HCT116 (cell line): ENCODE results near the gene SNRNP200. TPM values are rescaled to one million over a fixed set of nuclear protein-coding genes. Genes with fewer than 3 reads are reported as not detected.

ENCODE experiments used
- ATAC-seq: fragments of 200-7000 bp; cut with Tn5 transposase; 2 replicates; pipeline ENCODE4 v1.9.1; 2020; ENCODE audit warnings: mild to moderate bottlenecking, moderate library complexity
- BruUV-seq: library from RNA; stranded (reverse); fragments of 400-500 nt; replicated peaks from 2 replicates; lab custom pipeline; 2021; lab: Mats Ljungman, UMichigan
- CTCF ChIA-PET: fragments of 300-600 bp; sonication (Branson Sonifier 250); formaldehyde crosslinking; loops from one replicate; lab custom pipeline; 2021; ENCODE audit warnings: antibody characterized with exemption; lab: Charles Lee
- POLR2A ChIA-PET: fragments of 300-600, 350-600 bp; sonication (Branson Sonifier 250); formaldehyde crosslinking; loops from one replicate; lab custom pipeline; 2021; ENCODE audit warnings: antibody characterized with exemption; lab: Charles Lee
- RAD21 ChIA-PET, 2 experiments: fragments of 300-600 bp; sonication (Branson Sonifier 250); formaldehyde crosslinking; loops; one replicate each; lab custom pipeline; 2023; ENCODE audit warnings: low total read pairs in 2 of 2; ENCODE audit not compliant: uncharacterized antibody in 2 of 2, unreplicated experiment in 2 of 2, low non-redundant PET in 1 of 2; lab: Charles Lee
- DNase-seq: peaks from one replicate; pipeline ENCODE4 v3.0.0-alpha.2; 2010; ENCODE audit warnings: low read depth, low spot score
- H2AFZ ChIP-seq: fragments of 200-600 bp; shearing (Covaris generic), sonication (generic); 2 replicates; pipeline ENCODE4 v1.6.1; 2017; ENCODE audit warnings: low read depth, mixed run types, mixed read lengths, antibody characterized with exemption, low read length; ENCODE audit not compliant: poor library complexity, severe bottlenecking
- H3K27ac ChIP-seq: 2 replicates; pipeline ENCODE4 v1.5.1; 2012; ENCODE audit warnings: low read depth, low read length
- H3K27me3 ChIP-seq: fragments of 200-600 bp; sonication (generic); 2 replicates; pipeline ENCODE4 v1.6.1; 2016; ENCODE audit warnings: mixed run types, low read length, mixed read lengths; ENCODE audit not compliant: insufficient read depth
- H3K36me3 ChIP-seq, 2 experiments: fragments of 200-500 bp in 1 of 2; fragments of 200-600 bp in 1 of 2; sonication (Bioruptor generic) in 1 of 2; sonication (generic) in 1 of 2; 2 replicates each; pipeline versions ENCODE4 v1.5.1 to v1.6.1; 2014 to 2016; ENCODE audit warnings: low read length in 2 of 2, inconsistent platforms in 1 of 2, mixed read lengths in 1 of 2, mixed run types in 1 of 2; ENCODE audit not compliant: insufficient read depth in 2 of 2, control insufficient read depth in 1 of 2
- H3K4me1 ChIP-seq, 2 experiments: fragments of 200-600 bp in 1 of 2; sonication (generic) in 1 of 2; 2 replicates each; pipeline versions ENCODE4 v1.5.1 to v1.6.1; 2012 to 2017; ENCODE audit warnings: low read length in 2 of 2, inconsistent platforms in 1 of 2, mild to moderate bottlenecking in 1 of 2, mixed read lengths in 1 of 2, mixed run types in 1 of 2, moderate library complexity in 1 of 2; ENCODE audit not compliant: insufficient read depth in 2 of 2, control insufficient read depth in 1 of 2
- H3K4me2 ChIP-seq: fragments of 200-600 bp; sonication (generic); 2 replicates; pipeline ENCODE4 v1.6.1; 2017; ENCODE audit warnings: mixed run types, low read length, mixed read lengths
- H3K4me3 ChIP-seq, 2 experiments: fragments of 200-600 bp in 1 of 2; sonication (generic) in 1 of 2; replicated peaks in 1 of 2; 2 replicates each; pipeline ENCODE4 v1.5.1; 2011 to 2016; ENCODE audit warnings: low read length in 2 of 2, control low read depth in 1 of 2, low read depth in 1 of 2, mild to moderate bottlenecking in 1 of 2, mixed read lengths in 1 of 2, mixed run types in 1 of 2
- H3K79me2 ChIP-seq: fragments of 200-600 bp; sonication (generic); 2 replicates; pipeline ENCODE4 v1.6.1; 2017; ENCODE audit warnings: mild to moderate bottlenecking, mixed run types, low read length, moderate library complexity, mixed read lengths; ENCODE audit not compliant: insufficient read depth
- H3K9ac ChIP-seq: fragments of 200-600 bp; sonication (generic); 2 replicates; pipeline ENCODE4 v1.6.1; 2016; ENCODE audit warnings: low read length, mixed read lengths
- H3K9me2 ChIP-seq: fragments of 200-600 bp; sonication (generic), shearing (Covaris generic); 2 replicates; pipeline ENCODE4 v1.6.1; 2017; ENCODE audit warnings: mixed run types, mild to moderate bottlenecking, moderate library complexity; ENCODE audit not compliant: insufficient read depth
- H3K9me3 ChIP-seq, 2 experiments: fragments of 200-500 bp in 1 of 2; fragments of 200-600 bp in 1 of 2; sonication (Bioruptor generic) in 1 of 2; sonication (generic) in 1 of 2; 2 replicates each; pipeline ENCODE4 v1.6.1; 2014 to 2017; ENCODE audit warnings: low read length in 2 of 2, mixed read lengths in 2 of 2, inconsistent platforms in 1 of 2, low read depth in 1 of 2, mild to moderate bottlenecking in 1 of 2, mixed run types in 1 of 2, moderate library complexity in 1 of 2; ENCODE audit not compliant: control insufficient read depth in 1 of 2, insufficient read depth in 1 of 2
- H4K20me1 ChIP-seq: fragments of 200-600 bp; sonication (generic), shearing (Covaris generic); 2 replicates; pipeline ENCODE4 v1.6.1; 2017; ENCODE audit warnings: mixed run types, mild to moderate bottlenecking, moderate library complexity; ENCODE audit not compliant: insufficient read depth
- CBX3 ChIP-seq: IDR thresholded peaks from 2 replicates; pipeline ENCODE4 v1.6.1; 2012; ENCODE audit warnings: low read depth
- JUND ChIP-seq: IDR thresholded peaks from 2 replicates; pipeline ENCODE4 v1.6.1; 2012
- POLR2A ChIP-seq: IDR thresholded peaks from 2 replicates; pipeline ENCODE4 v1.7.0; 2011; ENCODE audit warnings: borderline replicate concordance; ENCODE audit not compliant: insufficient read depth, insufficient read length; ENCODE audit errors: extremely low read depth
- RAD21 ChIP-seq: IDR thresholded peaks from 2 replicates; pipeline ENCODE4 v1.6.1; 2012; ENCODE audit warnings: low read depth, mild to moderate bottlenecking
- TCF7L2 ChIP-seq: IDR thresholded peaks from 2 replicates; pipeline ENCODE4 v1.7.0; 2011; ENCODE audit warnings: borderline replicate concordance, inconsistent platforms; ENCODE audit not compliant: insufficient read depth, insufficient read length; ENCODE audit errors: extremely low read depth
- intact Hi-C: fragments of 100-400 bp; cut with micrococcal nuclease; formaldehyde crosslinking; loops from 2 replicates; pipeline ENCODE4 v1.10.0; 2022
- total RNA-seq: library from RNA; stranded (reverse); gene quantifications from one replicate; pipeline ENCODE4 v1.2.1, GENCODE V29; 2021; ENCODE audit not compliant: unreplicated experiment
- TF ChIP-seq, protein P1 (sequence below): IDR thresholded peaks from 2 replicates; pipeline ENCODE4 v1.6.1; 2012
- TF ChIP-seq, protein P2 (sequence below): IDR thresholded peaks from 2 replicates; pipeline ENCODE4 v1.6.1; 2011; ENCODE audit warnings: mild to moderate bottlenecking, low read length, moderate library complexity; ENCODE audit not compliant: insufficient replicate concordance; ENCODE audit errors: extremely low read depth

The SNRNP200 gene
- total RNA-seq, 1 experiment from 2014 or later: 202 TPM

DNA sequence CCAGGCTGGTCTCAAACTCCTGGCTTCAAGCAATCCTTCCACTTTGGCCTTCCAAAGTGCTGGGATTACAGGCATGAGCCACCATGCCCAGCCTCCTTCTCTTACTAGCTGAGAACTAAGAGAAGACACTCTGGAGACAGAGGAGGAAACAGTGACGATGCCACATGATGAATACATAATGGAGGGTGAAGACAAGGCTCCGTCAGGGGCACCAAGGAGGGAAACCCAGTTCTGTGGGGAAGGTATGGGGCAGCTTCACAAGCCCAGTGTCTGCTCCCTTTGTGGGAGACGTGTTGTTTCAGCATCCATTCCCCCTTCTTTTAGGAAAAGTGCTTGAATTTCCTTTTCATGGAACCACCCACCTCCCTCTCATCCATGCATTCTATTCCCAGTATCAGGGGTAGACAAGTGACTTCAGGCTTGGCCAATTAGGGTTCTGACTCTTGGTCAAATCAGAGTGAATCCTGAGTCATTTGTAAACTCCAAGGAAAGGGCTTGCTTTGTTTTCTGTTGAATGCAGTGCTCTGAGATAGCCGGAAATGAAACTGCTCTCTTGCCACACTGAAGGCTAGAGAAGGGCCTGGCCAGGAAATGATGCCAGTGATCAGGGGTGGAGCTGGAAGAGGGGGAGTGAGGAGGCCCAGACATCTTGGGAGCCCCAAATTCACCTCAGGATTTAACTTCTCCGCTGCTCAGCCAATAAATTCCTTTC, 63.3 kb downstream of the SNRNP200 start (continued):
- TF ChIP-seq POLR2A: no peak
- TF ChIP-seq JUND: no peak
- no peak for TF ChIP-seq CBX3
- TF ChIP-seq RAD21: no peak
- no peak for TF ChIP-seq TCF7L2
- TF ChIP-seq, protein P1, sequence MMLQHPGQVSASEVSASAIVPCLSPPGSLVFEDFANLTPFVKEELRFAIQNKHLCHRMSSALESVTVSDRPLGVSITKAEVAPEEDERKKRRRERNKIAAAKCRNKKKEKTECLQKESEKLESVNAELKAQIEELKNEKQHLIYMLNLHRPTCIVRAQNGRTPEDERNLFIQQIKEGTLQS: no peak

DNA sequence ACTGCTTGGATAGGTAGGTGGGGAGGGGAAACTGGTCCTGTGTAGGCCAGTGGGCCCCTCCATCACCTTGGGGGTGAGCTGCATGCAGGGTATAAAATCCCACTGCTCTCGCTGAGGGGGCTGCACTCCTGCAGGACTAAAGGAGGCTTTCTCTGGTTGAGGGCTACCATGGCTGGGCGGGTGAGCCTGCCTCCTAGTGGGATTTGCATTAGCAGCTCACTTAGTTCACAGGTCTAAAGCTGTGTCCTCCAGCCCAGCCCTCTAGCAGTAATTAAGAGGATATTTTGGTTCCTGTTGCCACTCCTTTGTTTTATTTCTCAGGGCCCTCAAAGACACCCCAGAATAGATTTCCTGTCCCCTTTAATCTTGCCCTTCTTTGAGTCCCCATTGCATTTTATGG, 64.1 kb downstream of the SNRNP200 start:
- DNase-seq (no peak), ATAC-seq (no peak)
- H4K20me1 ChIP-seq: no peaks in the 10 kb centered on the region
- no peaks in the 10 kb centered on the region for H3K9me3 ChIP-seq
- CTCF ChIA-PET: no interaction called here
- no peaks in the 10 kb centered on the region for H3K36me3 ChIP-seq
- no TSS peak for BruUV-seq
- H3K4me1 ChIP-seq: no peaks in the 10 kb centered on the region
- H3K4me2 ChIP-seq: no peak overlapping the region
- H3K9ac ChIP-seq: no peak overlapping the region
- TF ChIP-seq RAD21: 0 out of 2 replicates have a peak, but pooled peaks have one; percentile 7
- TF ChIP-seq, protein P2, sequence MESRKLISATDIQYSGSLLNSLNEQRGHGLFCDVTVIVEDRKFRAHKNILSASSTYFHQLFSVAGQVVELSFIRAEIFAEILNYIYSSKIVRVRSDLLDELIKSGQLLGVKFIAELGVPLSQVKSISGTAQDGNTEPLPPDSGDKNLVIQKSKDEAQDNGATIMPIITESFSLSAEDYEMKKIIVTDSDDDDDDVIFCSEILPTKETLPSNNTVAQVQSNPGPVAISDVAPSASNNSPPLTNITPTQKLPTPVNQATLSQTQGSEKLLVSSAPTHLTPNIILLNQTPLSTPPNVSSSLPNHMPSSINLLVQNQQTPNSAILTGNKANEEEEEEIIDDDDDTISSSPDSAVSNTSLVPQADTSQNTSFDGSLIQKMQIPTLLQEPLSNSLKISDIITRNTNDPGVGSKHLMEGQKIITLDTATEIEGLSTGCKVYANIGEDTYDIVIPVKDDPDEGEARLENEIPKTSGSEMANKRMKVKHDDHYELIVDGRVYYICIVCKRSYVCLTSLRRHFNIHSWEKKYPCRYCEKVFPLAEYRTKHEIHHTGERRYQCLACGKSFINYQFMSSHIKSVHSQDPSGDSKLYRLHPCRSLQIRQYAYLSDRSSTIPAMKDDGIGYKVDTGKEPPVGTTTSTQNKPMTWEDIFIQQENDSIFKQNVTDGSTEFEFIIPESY: no peak
- H3K27ac ChIP-seq: no peak overlapping the region
- H3K9me2 ChIP-seq: no peaks in the 10 kb centered on the region
- POLR2A ChIA-PET: no interaction called here
- no peak overlapping the region for H2AFZ ChIP-seq
- no peaks in the 10 kb centered on the region for H3K27me3 ChIP-seq
- intact Hi-C loops: no loop called here
- RAD21 ChIA-PET: no interaction called here
- H3K79me2 ChIP-seq: no peaks in the 10 kb centered on the region
- H3K4me3 ChIP-seq: no peak overlapping the region
